SH-SY5Y (cell line): Measurements from ENCODE around the gene UGT2B7.

Experiments used
- GATA2 ChIP-seq: IDR thresholded peaks from 2 replicates; pipeline ENCODE4 v1.6.1; 2011; ENCODE audit warnings: mild to moderate bottlenecking, low read depth, low read length
- GATA3 ChIP-seq: IDR thresholded peaks from 2 replicates; pipeline ENCODE4 v1.6.1; 2011; ENCODE audit warnings: low read depth, mild to moderate bottlenecking, low read length, moderate library complexity

Gene UGT2B7

DNA sequence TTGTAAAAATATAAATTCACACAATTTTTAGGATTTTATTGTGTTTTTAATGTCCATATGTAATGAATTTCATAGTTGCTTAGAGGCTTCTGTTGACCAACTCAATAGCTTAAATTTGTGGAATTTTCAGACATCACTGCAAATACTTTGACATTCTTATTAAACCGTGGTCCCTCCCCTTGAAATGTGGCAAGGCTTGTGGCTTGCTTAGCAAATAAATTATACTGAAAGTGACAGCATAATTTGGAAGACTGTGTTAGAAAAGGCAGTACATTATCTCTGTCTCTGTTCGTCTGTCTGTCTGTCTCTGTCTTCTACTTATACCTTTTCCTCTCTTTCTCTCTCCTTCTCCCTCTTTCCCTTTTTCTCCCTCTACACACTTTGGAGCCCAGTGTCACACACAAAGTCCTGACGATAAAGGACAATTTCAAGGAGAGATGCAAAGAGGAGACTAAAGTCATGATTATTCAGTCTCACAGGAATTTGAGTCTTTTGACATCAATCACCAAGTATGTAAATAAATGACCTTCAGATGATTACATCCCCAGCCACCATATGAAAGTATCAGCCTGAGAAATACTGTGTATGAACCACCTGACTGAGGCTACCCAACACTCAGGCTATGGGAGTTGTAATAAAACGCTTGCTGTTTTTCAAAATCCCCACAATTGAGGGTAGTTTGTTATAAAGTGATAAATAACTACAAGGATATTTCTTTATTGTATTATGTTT, 21.0 kb upstream of the UGT2B7 start:
- TF ChIP-seq GATA3 (no peak), GATA2 (no peak)

DNA sequence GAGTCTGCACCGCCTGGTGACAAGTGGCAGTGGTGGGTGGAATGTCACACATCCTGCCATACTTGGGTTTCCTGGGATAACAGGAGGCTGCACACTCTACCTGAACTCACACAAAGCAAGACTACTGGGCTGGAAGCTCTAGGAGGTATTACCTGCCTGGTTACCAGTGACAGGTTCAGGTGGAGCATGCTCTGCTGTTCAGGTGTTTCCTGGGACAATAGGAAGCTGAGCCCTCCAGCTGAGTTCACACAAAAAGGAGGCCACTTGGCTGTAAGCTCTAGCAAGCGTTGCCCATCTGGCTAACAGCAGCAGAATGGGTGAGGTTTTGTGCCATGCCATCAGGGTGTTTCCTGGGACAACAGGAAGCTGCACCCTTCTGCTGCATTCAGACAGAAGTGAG, 17.4 kb upstream of the UGT2B7 start:
- TF ChIP-seq GATA2 = no peak
- TF ChIP-seq GATA3 = no peak

DNA sequence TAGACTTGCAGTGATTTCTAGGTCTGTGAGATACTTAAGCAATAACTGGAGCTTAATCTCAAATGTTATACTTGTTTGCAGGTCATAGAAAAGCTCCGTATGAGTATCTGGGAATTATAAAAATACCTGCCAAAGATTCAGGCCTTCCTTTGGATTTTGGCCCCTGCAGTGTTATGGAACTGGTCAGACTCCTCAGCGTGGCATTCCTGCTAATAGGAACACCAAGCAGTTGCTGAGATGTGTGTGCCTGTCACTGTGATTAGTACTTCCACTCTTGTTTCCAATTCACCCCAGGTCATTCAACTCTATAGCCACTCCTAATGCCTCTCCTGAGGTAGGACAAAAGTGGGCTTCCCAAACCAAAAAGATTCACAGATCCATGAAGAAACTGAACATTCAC, 7.8 kb upstream of the UGT2B7 start:
- TF ChIP-seq GATA3 = no peak

DNA sequence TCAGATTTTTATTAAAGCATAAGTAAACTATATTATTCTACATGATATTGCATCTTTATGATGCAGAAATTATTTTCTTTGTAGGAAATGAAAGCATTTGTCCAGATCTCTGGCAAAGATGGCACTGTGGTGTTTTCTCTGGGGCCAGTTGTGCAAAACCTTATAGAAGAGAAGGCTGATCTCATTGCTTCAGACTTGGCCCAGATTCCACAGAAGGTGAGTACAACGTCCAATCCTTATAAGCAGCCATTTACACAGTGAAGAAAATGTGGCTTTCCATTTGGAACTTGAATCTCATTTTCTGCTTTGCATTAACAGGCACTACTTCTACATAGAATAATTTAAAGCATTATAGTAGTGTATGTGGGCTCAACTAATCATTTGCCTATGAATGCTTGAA, 6.9 kb upstream of the UGT2B7 start:
- TF ChIP-seq GATA3 = no peak
- TF ChIP-seq GATA2 = no peak

DNA sequence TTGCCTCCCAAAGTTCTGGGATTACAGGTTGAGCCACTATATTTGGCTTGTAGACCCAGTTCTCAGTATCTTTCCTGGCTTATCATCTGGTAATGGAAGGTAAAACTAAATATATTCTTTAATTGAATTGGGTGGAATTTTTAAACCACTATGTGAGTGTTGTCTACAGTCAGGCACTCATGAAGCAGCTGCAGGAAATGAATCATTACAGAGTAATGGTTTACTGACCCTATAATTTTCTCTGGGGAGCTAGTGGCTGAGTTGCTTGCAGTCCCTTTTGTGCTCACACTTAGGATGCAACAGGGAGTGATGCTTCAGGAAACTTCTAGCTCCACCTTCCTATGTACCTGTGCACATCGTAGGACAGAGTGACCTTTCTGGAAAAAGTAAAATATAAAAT, 4.1 kb upstream of the UGT2B7 start:
- TF ChIP-seq GATA3 = no peak
- TF ChIP-seq GATA2 = no peak

DNA sequence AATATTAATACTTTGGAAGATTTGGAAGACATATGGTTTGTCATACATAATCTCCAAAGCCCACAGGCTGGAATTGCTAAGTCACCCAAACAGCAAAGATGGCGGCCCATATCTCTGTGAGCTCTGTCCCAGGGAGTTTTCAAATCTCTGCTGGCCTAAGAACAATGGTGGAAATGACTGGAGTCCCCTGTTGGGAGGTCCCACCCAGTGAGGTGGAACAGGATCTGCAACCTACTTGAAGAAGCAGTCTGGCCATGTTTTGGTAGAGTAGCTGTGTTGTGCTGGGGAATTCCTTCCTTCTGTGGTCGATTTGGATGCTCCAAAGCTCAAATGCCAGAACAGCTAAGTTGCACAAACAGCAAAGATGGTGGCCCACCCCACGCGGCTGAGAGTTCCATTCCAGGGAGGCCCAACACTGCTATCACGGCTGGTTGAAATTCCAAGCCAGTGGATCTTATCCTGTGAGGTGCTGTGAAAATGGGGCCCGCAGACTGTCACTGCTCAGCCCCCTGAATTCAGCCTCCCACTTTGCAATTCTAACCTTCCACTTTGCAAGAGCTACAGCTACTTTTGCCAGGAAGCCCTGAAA, 3.2 kb upstream of the UGT2B7 start:
- TF ChIP-seq GATA2 = no peak
- TF ChIP-seq GATA3 = no peak

DNA sequence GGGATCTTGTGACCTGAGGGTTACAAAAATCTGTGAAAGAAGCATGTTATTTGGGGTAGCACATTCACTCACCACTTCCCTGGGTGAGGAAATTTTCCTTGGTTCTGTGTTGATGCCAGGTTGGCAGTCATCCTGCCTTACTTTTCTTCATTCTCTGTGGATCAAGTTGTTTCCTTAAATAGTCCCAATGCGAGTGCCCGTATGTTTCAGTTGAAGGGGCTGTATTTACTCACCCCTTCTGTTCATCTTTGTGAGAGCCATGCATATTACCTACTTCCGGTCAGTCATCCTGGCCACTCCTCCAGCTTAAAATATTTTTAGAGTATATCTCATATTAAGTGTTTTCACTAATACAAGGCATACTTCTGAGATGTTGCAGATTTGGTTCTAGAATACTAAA, 2.6 kb upstream of the UGT2B7 start:
- TF ChIP-seq GATA2 (no peak), GATA3 (no peak)

DNA sequence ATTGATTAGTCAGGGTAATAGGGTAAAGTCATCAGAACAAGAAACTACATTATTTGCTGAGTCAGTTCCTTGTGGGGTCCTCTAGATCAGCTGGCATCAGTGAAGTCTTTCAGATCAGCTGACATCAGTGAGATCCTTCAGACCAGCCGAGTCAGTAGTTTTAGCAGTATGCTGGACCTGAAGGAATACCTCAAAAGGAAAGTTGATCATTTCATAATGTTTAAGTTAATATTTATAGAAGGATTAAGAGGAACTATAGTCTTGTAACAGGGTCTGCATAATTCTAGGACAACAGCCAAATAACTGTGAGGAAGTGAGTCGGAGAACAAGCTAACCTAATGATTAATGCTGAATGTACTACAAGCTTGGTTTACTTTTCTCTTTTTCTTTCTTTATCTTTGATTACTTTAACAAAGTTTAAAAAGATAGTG, 958 bp upstream of the UGT2B7 start:
- no peak for TF ChIP-seq GATA3
- TF ChIP-seq GATA2 = no peak

DNA sequence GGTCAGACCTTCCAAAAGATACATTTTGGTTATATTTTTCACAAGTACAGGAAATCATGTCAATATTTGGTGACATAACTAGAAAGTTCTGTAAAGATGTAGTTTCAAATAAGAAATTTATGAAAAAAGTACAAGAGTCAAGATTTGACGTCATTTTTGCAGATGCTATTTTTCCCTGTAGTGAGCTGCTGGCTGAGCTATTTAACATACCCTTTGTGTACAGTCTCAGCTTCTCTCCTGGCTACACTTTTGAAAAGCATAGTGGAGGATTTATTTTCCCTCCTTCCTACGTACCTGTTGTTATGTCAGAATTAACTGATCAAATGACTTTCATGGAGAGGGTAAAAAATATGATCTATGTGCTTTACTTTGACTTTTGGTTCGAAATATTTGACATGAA, 536 bp downstream of the UGT2B7 start:
- no peak for TF ChIP-seq GATA2
- TF ChIP-seq GATA3 = no peak

DNA sequence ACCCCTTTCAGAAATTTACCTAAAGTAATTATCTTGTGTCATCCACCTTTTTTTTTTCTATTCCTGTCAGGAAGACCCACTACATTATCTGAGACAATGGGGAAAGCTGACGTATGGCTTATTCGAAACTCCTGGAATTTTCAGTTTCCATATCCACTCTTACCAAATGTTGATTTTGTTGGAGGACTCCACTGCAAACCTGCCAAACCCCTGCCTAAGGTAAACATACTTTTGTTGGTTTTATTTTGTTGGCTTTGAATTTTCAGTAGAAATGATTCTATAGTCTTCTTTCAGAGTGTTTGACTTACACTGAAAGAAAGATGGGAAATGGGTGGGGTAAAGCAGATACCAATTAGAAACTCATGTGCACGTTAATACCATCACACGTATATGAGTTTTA, 2.2 kb downstream of the UGT2B7 start:
- no peak for TF ChIP-seq GATA3
- TF ChIP-seq GATA2 = no peak

DNA sequence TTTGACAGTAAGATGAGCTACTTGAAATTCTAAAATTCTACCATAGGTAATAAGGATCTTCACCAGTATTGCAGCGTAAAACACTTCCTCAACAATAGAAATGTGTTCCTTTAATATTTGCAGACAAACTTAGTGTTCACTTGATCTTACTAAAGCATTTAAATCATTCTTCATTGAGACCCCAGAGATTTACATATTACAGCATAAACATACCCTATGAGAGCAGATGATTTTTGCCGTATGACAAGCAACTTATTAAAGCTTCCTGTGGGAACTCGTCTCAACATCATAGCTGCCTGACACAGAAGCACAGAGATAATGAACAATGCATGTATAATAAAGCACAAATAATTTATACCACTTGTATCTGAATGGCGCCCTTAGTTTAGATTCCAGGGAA, 3.6 kb downstream of the UGT2B7 start:
- TF ChIP-seq GATA2 (no peak), GATA3 (no peak)

DNA sequence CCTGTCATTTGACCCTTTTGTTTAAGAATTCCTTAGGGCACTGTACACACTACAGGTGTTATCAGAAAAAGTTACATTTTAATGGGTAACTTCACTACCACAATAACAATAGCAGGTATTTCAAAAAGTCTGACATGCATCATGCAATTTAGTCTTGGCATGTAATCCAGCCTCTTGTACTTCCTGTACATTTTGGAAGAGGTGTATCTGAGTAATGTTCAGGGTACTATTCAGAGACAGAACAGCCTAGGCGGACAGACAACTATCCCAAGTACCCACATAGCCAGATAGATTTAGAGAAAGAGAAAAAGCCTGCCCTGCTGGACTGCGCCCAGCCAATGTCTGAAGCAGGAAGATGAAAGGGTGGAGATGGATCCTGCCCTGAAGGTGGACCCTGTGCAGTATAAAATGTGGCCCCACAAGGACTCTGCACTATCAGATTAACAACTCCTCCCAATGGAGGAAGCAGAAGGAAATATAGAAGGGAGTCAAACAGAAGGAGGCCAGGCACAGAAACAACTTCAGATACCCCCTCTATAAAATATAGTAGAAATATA, 8.5 kb downstream of the UGT2B7 start:
- TF ChIP-seq GATA2 (no peak), GATA3 (no peak)

DNA sequence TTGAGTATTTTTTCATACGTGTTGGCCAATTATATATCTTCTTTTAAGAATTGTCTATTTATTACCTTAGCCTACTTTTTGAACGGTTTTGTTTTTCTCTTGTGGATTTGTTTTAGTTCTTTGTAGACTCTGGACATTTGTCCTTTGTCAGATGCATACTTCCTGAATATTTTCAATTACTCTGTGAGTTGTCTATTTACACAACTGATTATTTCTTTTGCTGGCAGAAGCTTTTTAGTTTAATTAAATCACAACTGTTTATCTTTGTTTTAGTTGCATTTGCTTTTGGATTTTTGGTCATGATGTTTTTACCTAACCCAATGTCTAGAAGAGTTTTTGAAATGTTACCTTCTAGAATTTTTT, 19.6 kb downstream of the UGT2B7 start:
- TF ChIP-seq GATA3 (no peak), GATA2 (no peak)

DNA sequence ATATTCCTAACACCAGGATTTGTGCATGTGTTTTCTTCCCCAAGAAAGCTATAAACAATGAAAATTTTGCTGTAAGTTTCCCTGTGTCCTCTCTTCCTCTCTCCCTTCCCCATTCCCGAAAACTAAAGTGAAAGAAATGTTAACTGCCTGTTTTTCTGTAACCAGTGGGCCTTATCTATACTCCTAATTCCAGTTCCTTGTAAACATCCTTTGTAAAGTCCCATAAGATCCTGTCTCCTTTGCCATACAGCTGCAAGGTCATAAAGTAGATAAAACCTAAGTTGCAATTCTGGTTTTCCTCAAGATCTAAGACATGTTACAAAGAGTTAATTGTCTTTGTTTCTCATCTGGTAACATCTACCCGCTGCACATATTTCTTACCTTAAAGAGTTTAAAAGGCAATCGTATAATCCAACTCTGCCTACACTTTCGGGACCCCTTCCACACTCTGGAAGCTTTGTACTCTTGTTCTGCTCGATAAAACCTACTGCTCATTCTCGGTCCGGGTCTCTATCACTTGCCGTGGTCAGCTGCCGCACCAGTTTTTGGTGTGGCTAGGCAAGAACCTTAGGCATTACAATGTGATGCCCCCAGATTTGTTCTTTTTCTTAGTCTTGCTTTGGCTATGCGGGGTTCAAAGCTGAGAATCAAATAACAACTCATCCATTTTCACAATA, 20.5 kb downstream of the UGT2B7 start:
- TF ChIP-seq GATA3 (no peak), GATA2 (no peak)

DNA sequence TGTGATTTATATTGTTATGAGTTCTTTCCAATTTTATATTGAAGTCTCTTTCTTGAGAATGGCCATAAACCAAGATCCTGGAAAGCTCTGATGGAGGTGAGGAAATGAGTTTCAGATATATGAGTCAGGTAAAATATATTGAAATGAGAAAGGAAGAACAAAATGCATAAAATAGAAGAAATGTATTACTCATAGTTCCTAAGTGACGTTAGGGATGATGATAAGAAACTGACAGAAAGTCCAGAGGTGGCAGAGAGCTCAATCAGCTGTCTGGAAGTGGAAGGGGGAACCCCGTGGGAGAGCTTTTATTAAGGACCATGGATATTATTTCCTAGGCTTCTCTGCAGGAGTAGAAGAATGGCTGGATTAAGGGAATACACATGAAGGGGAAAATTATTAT, 24.6 kb downstream of the UGT2B7 start:
- TF ChIP-seq GATA2 = no peak
- TF ChIP-seq GATA3 = no peak

DNA sequence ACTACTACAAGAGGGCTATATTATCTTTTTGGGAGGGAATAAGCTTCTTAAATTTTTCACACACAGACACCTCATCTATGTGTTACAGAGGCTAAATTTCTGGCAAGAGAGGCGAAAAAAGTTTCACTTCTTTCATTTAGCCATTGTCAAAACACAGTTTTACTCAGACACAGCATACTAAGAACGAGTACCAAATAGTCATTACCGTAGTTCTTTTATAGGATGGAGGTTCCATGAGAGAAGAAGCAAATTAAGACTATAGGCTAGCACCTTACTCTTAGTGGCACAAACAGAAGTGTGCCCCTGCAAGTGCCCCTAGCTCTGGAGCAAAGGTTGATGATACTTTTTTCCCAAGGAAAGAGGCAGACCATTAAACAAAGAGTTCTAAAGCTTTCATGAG, 26.2 kb downstream of the UGT2B7 start:
- TF ChIP-seq GATA3 = no peak
- TF ChIP-seq GATA2 = no peak
